Spleen (tissue), 11 donors: Measurements from ENCODE around the gene KLLN. TPM values are rescaled to one million over a fixed set of nuclear protein-coding genes. Genes with fewer than 3 reads are reported as not detected.

Experiments used
- DNase-seq: peaks from one replicate; pipeline ENCODE4 v3.0.0-alpha.2; 2020
- H3K27ac ChIP-seq, 8 donors: fragments of 200-600 bp; sonication (generic) in 7 of 8; 1 replicate in 4 of 8; 2 replicates in 4 of 8; pipeline versions ENCODE4 v1.5.0 to v1.8.0; 2016 to 2021; ENCODE audit warnings: inconsistent platforms in 4 of 8, mild to moderate bottlenecking in 4 of 8, moderate library complexity in 1 of 8
- H3K27me3 ChIP-seq, 7 donors: fragments of 200-600 bp; sonication (generic) in 6 of 7; replicated peaks in 1 of 7; 1 replicate in 4 of 7; 2 replicates in 3 of 7; pipeline versions ENCODE4 v1.5.0 to v1.8.0; 2016 to 2021; ENCODE audit warnings: inconsistent platforms in 3 of 7, mild to moderate bottlenecking in 1 of 7
- H3K36me3 ChIP-seq, 6 donors: fragments of 200-600 bp; sonication (generic) in 5 of 6; 1 replicate in 4 of 6; 2 replicates in 2 of 6; pipeline versions ENCODE4 v1.5.0 to v1.8.0; 2016 to 2021; ENCODE audit warnings: inconsistent platforms in 2 of 6
- H3K4me1 ChIP-seq, 6 donors: fragments of 200-600 bp; sonication (generic) in 5 of 6; 1 replicate in 3 of 6; 2 replicates in 3 of 6; pipeline versions ENCODE4 v1.5.0 to v1.8.0; 2016 to 2021; ENCODE audit warnings: inconsistent platforms in 3 of 6
- H3K4me3 ChIP-seq, 8 donors: fragments of 200-600 bp; sonication (generic) in 7 of 8; 1 replicate in 4 of 8; 2 replicates in 4 of 8; pipeline versions ENCODE4 v1.5.0 to v1.8.0; 2016 to 2021; ENCODE audit warnings: inconsistent platforms in 4 of 8, mild to moderate bottlenecking in 4 of 8, moderate library complexity in 2 of 8
- H3K9me3 ChIP-seq, 8 donors: fragments of 200-600 bp; sonication (generic) in 7 of 8; 1 replicate in 4 of 8; 2 replicates in 4 of 8; pipeline versions ENCODE4 v1.5.0 to v1.8.0; 2016 to 2021; ENCODE audit warnings: inconsistent platforms in 4 of 8
- POLR2A ChIP-seq, 3 donors: fragments of 450-650 bp; IDR thresholded peaks; one replicate each; pipeline ENCODE4 v1.5.1; 2017; ENCODE audit warnings: antibody characterized with exemption in 3 of 3, mild to moderate bottlenecking in 1 of 3
- POLR2AphosphoS5 ChIP-seq, 3 donors: sonication (generic); formaldehyde crosslinking; IDR thresholded peaks; one replicate each; pipeline ENCODE4 v1.5.1; 2017; ENCODE audit warnings: antibody characterized with exemption in 3 of 3
- WGBS, 5 donors: extraction: QIAGEN DNeasy Blood & Tissue Kit in 3 of 5; methylation state at CpG; one replicate each; pipeline versions ENCODE4 v1.1.5 to v1.1.7; 2013 to 2018; 5-methylcytosine and 5-hydroxymethylcytosine counted together
- intact Hi-C: fragments of 100-400 bp; cut with DNase I; formaldehyde crosslinking; loops from one replicate; pipeline ENCODE4 v1.15.0; 2023; ENCODE audit warnings: low total_unique reads
- polyA plus RNA-seq, 3 donors: library from polyadenylated mRNA; stranded (reverse); fragments of 200-250 nt; gene quantifications; one replicate each; pipeline ENCODE4 v1.2.1, GENCODE V29; 2013
- total RNA-seq, 7 donors: library from RNA; depleted of rRNA in 3 of 7; stranded (reverse); fragments of >200 nt in 3 of 7; fragmentation: NEBNext Ultra II Directional in 4 of 7; extraction: Animal tissue kit (Norgen Biotek cat#: 25700) in 4 of 7; gene quantifications; one replicate each; pipeline versions ENCODE4 v1.1.0 to v1.2.1, GENCODE V29; 2016 to 2021
- TF ChIP-seq, protein P1 (sequence below), 11 experiments: fragments of 200-600 bp in 7 of 11; fragments of 450-650 bp in 4 of 11; sonication (generic) in 4 of 11; IDR thresholded peaks in 8 of 11; conservative IDR thresholded peaks in 3 of 11; 1 replicate in 7 of 11; 2 replicates in 4 of 11; pipeline versions ENCODE4 v1.4.0 to v1.8.0; 2016 to 2021; ENCODE audit warnings: antibody characterized with exemption in 11 of 11, inconsistent platforms in 4 of 11, mild to moderate bottlenecking in 1 of 11
- donor health status: healthy with polysubstance abuse.
- donor health status: DM: no; HTN: no; CAD: no; lungs with moderate emphysema.
- donor health status: DM: no; HTN: no; CAD: no.
- donor health status: Bipolar disorder and iron deficiency.
- donor health status: healthy.
- donor health status: DM: no; HTN: no; CAD: no.
- donor health status: DM: yes; HTN: yes; CAD: no.

The KLLN gene
- total and polyA plus RNA-seq, 10 donors, result 0.52 to 2.2 (median 0.99) TPM

DNA sequence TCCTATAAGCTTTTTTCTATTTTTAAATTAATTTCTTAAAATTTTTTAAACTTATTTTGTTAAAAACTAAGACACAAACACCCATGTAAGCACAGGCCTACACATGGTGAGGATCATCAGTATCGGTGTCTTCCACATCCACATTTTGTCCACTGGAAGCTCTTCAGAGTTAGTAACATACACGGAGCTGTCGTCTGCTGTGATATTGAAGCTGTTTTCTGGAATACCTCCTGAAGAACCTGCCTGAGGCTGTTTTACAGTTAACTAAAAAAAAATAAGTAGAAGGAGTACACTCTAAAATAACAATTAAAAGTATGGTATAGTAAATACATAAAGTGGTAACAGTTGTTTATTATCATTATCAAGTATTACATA lies 17.7 kb downstream of the KLLN start:
- WGBS, 5 donors, result 92 to 96% (median 93%) methylated on average over 3 of the region's 3 CpGs
- DNase-seq, result no peak
- Histone ChIP-seq H3K4me3 (no peak overlapping the region), H3K27ac (no peak overlapping the region), H3K36me3 (no peaks in the 10 kb centered on the region), H3K27me3 (no peaks in the 10 kb centered on the region), H3K4me1 (peaks cover 0 to 3% (median 0%) of the 10 kb centered on the region in 6 donors), H3K9me3 (no peaks in the 10 kb centered on the region)
- intact Hi-C loops, result loop anchor here (5.0 kb wide), 1 partner anchor 707 kb away; no protein-coding TSS in a partner anchor
- TF ChIP-seq POLR2AphosphoS5 (IDR thresholded peaks at IDR 0.05), result no peak
- TF ChIP-seq, protein P1, sequence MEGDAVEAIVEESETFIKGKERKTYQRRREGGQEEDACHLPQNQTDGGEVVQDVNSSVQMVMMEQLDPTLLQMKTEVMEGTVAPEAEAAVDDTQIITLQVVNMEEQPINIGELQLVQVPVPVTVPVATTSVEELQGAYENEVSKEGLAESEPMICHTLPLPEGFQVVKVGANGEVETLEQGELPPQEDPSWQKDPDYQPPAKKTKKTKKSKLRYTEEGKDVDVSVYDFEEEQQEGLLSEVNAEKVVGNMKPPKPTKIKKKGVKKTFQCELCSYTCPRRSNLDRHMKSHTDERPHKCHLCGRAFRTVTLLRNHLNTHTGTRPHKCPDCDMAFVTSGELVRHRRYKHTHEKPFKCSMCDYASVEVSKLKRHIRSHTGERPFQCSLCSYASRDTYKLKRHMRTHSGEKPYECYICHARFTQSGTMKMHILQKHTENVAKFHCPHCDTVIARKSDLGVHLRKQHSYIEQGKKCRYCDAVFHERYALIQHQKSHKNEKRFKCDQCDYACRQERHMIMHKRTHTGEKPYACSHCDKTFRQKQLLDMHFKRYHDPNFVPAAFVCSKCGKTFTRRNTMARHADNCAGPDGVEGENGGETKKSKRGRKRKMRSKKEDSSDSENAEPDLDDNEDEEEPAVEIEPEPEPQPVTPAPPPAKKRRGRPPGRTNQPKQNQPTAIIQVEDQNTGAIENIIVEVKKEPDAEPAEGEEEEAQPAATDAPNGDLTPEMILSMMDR (IDR thresholded peaks at IDR 0.05 in 8 of 11, conservative IDR thresholded peaks at IDR 0.05 in 3 of 11), result no peak
- no peak for TF ChIP-seq POLR2A (IDR thresholded peaks at IDR 0.05)

DNA sequence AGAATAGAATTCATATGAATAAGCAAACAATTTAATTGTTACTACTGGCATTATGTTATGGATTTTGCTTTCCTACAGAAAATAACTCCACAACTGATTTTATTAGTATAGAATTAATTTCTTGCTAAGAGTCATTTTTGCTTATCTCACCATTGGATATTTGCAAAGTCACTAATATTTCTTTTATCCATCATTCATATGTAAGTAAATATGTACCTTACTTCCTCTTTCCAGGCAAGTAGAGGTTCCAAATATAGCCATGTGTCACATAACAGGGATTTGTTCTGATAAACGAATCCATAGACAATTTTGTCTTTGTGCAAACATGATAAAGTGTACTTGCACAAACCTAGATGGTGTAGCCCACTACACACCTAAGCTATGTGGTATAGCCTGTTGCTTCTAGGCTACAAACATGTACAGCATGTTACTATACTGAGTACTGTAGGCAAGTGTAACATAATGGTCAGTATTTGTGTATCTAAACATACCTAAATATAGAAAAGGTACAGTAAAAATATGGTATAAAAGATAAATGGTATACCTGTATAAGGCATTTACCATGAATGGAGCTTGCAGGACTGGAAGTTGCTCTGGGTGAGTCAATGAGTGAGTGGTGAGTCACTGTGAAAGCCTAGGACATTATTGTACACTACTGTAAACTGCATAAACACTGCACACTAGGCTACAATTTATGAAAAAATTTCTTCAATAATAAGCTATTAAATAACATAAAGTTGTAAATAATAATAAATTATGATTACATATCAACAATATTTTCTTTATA lies 18.3 kb downstream of the KLLN start:
- TF ChIP-seq, protein P1 (IDR thresholded peaks at IDR 0.05 in 8 of 11, conservative IDR thresholded peaks at IDR 0.05 in 3 of 11), result no peak
- TF ChIP-seq POLR2A (IDR thresholded peaks at IDR 0.05) (no peak), POLR2AphosphoS5 (IDR thresholded peaks at IDR 0.05) (no peak)
- Histone ChIP-seq H3K9me3 (no peaks in the 10 kb centered on the region), H3K27me3 (no peaks in the 10 kb centered on the region), H3K4me3 (no peak overlapping the region), H3K4me1 (no peaks in the 10 kb centered on the region), H3K36me3 (no peaks in the 10 kb centered on the region), H3K27ac (no peak overlapping the region)
- DNase-seq, result no peak
- intact Hi-C loops, result loop anchor here (5.0 kb wide), 1 partner anchor 707 kb away; no protein-coding TSS in a partner anchor
- 19 to 31% (median 24%) methylated on average over 1 of the region's 1 CpG for WGBS, 5 donors

DNA sequence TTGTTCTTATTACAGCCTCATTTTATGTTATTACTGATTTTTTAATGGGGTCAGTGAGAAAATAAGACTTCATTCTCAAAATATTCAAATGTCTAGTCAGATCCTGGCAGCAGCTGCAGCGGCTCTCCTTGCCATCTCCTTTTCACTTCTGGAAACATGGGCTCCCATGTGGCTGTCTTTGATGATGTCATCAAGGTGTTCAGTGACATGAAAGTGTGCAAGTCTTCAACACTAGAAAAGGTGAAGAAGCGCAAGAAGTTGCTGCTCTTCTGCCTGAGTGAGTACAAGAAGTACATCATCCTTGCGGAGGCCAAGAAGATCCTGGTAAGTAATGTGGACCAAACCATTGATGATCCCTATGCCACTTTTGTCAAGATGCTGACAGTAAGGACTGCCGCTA lies 19.6 kb downstream of the KLLN start:
- H3K36me3 ChIP-seq, result no peaks in the 10 kb centered on the region
- DNase-seq, result no peak
- no peaks in the 10 kb centered on the region for H3K4me1 ChIP-seq
- no peaks in the 10 kb centered on the region for H3K27me3 ChIP-seq
- TF ChIP-seq POLR2AphosphoS5 (IDR thresholded peaks at IDR 0.05) (no peak), POLR2A (IDR thresholded peaks at IDR 0.05) (no peak)
- TF ChIP-seq, protein P1 (IDR thresholded peaks at IDR 0.05 in 8 of 11, conservative IDR thresholded peaks at IDR 0.05 in 3 of 11), result no peak
- 96 to 99% (median 97%) methylated on average over 4 of the region's 4 CpGs for WGBS, 5 donors
- no peak overlapping the region for H3K4me3 ChIP-seq
- H3K27ac ChIP-seq, result no peak overlapping the region
- intact Hi-C loops, result no loop called here
- no peaks in the 10 kb centered on the region for H3K9me3 ChIP-seq

DNA sequence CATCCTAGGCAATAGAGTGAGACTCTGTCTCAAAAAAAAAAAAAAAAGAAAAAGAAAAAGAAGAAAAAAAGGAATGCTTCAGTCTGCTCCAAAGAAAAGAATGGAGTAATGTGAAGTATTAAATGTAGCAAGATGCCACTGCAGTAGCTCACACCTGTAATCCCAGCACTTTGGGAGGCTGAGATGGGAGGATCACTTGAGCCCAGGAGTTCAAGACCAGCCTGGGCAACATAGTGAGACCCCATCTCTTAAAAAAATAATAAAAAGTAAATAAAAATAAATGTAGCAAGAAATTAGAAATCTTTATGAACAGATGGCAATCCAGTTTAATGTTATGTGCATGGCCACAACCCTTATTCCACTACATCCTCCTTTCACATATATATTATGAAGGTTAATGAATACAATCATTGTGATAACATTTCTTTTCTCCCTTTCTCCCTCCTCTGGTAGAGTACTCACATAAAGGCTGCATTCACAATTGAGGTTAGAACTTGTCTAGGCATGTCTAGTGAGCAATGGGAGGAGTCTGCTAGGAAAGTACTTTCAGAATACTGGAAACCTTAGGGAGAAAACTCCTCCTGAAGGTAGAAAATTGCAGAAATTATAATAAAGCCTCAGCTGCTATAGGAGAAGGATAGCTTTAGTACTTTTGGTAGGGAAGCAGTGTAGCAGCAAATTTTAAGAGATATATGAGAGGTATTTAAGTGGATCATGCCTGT lies 20.4 kb downstream of the KLLN start:
- H3K36me3 ChIP-seq, result no peaks in the 10 kb centered on the region
- DNase-seq, result no peak
- no peaks in the 10 kb centered on the region for H3K4me1 ChIP-seq
- TF ChIP-seq POLR2A (IDR thresholded peaks at IDR 0.05) (no peak), POLR2AphosphoS5 (IDR thresholded peaks at IDR 0.05) (no peak)
- TF ChIP-seq, protein P1 (IDR thresholded peaks at IDR 0.05 in 8 of 11, conservative IDR thresholded peaks at IDR 0.05 in 3 of 11), result no peak
- no peak overlapping the region for H3K27ac ChIP-seq
- no peak overlapping the region for H3K4me3 ChIP-seq
- H3K9me3 ChIP-seq, result no peaks in the 10 kb centered on the region
- intact Hi-C loops, result no loop called here
- H3K27me3 ChIP-seq, result no peaks in the 10 kb centered on the region
